Esophagus squamous epithelium (tissue), 4 donors: ENCODE measurements around the gene NCBP3.

Experiments
- POLR2A ChIP-seq, 4 donors: fragments of 450-650 bp; IDR thresholded peaks; one replicate each; pipeline ENCODE4 v1.6.1; 2017; ENCODE audit warnings: antibody characterized with exemption in 4 of 4, mild to moderate bottlenecking in 4 of 4, moderate library complexity in 3 of 4
- TF ChIP-seq, protein P1 (sequence below), 6 experiments: fragments of 450-650 bp in 4 of 6; fragments of 200-600 bp in 2 of 6; sonication (generic) in 2 of 6; IDR thresholded peaks; one replicate each; pipeline ENCODE4 v1.5.1; 2016 to 2019; ENCODE audit warnings: antibody characterized with exemption in 6 of 6, mild to moderate bottlenecking in 4 of 6, moderate library complexity in 4 of 6

DNA sequence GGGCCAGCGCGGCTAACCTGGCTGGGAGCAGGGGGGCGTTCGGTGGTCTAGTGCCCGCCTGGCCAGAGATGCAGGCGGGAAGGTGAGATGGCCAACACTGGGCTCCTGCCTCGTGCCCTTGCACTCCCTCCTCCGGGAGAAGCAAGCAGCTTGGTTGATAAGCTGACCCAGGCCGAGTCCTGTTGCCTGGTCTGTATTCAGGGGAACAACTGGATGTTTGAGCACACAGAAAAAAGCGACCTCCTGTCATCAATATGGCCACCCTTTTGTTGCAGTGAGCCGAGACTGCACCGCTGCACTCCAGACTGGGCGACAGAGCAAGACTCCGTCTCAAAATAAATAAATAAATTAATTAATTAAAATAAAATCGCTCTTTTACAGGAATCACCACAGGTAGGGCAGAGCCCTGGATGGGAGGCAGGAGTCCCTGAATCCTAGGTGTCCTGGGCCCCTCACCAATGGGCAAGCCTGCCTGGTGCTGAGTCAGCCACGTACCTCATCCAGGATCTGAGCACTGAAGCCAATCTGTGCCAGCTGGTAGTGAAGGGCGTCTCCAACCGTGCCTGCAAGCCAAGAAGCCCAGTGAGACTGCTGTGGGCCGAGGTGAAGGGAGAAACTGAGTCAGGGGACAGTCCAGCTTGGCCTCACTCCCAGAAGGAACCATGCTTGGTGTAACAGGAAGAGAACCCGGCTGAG, 90.6 kb downstream of the NCBP3 start:
- TF ChIP-seq, protein P1, sequence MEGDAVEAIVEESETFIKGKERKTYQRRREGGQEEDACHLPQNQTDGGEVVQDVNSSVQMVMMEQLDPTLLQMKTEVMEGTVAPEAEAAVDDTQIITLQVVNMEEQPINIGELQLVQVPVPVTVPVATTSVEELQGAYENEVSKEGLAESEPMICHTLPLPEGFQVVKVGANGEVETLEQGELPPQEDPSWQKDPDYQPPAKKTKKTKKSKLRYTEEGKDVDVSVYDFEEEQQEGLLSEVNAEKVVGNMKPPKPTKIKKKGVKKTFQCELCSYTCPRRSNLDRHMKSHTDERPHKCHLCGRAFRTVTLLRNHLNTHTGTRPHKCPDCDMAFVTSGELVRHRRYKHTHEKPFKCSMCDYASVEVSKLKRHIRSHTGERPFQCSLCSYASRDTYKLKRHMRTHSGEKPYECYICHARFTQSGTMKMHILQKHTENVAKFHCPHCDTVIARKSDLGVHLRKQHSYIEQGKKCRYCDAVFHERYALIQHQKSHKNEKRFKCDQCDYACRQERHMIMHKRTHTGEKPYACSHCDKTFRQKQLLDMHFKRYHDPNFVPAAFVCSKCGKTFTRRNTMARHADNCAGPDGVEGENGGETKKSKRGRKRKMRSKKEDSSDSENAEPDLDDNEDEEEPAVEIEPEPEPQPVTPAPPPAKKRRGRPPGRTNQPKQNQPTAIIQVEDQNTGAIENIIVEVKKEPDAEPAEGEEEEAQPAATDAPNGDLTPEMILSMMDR (IDR thresholded peaks at IDR 0.05), result no peak
- no peak for TF ChIP-seq POLR2A (IDR thresholded peaks at IDR 0.05)
